GM12874 (cell line): ENCODE results near the gene RHCE.

Source experiments
- CTCF ChIP-seq: IDR thresholded peaks from 2 replicates; pipeline ENCODE4 v1.5.1; 2011; ENCODE audit warnings: low read depth, mild to moderate bottlenecking, control low read depth, low read length, moderate library complexity; ENCODE audit not compliant: insufficient read depth

RHCE gene

GRCh38 chr1:25338188-25338981 lies 82.2 kb downstream of the RHCE start, which contains the start of gene TMEM50A:
TMEM50A (plus strand) TSS chr1:25338334; CDS start chr1:25340487, 2,153 bp downstream.
- no peak for TF ChIP-seq CTCF
